VCaP (cell line): ENCODE data around the gene C11orf54.

ENCODE experiments used
- H3K27ac ChIP-seq: fragments of 450-650 bp; 2 replicates; pipeline ENCODE4 v1.5.1; 2017
- TF ChIP-seq, protein P1 (sequence below): fragments of 450-650 bp; conservative IDR thresholded peaks from 2 replicates; pipeline ENCODE4 v1.5.1; 2017; ENCODE audit warnings: mild to moderate bottlenecking, moderate library complexity

Gene C11orf54

DNA sequence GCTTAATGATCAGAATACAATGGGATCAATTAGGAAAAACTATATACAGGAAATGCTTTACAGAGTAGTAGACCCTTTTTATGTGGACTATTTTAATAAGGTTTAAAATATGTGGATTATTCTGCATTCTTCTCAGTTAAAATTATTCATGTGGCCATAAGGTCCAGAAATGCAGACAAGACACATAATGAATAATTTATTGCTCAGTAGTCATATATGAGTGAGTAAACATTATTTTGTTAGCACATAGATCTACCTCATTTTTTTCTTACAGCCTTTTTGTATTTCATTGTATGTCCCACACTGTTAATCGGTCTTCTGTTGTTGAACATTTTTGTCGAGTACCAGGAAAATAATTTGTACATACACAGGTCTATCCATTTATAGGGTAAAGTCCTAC is 63.4 kb downstream of the C11orf54 start:
- TF ChIP-seq, protein P1, sequence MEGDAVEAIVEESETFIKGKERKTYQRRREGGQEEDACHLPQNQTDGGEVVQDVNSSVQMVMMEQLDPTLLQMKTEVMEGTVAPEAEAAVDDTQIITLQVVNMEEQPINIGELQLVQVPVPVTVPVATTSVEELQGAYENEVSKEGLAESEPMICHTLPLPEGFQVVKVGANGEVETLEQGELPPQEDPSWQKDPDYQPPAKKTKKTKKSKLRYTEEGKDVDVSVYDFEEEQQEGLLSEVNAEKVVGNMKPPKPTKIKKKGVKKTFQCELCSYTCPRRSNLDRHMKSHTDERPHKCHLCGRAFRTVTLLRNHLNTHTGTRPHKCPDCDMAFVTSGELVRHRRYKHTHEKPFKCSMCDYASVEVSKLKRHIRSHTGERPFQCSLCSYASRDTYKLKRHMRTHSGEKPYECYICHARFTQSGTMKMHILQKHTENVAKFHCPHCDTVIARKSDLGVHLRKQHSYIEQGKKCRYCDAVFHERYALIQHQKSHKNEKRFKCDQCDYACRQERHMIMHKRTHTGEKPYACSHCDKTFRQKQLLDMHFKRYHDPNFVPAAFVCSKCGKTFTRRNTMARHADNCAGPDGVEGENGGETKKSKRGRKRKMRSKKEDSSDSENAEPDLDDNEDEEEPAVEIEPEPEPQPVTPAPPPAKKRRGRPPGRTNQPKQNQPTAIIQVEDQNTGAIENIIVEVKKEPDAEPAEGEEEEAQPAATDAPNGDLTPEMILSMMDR, result no peak
- no peak overlapping the region for H3K27ac ChIP-seq

DNA sequence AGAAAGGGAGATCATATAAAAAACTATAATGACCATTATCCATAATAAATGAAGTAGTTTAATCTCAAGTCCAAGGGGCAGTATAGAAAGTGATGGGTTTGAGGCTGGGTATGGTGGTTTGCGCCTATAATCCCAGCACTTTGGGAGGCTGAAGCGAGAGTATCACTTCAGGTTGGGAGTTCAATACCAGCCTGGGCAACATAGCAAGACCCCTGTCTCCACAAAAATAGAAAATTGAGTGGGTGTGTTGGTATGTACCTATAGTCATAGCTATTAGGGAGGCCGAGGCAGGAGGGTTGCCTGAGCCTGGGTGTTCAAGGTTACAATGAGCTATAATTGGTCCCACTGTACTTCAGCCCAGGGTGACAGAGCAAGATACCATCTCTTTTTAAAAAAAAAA is 66.5 kb downstream of the C11orf54 start:
- no peak overlapping the region for H3K27ac ChIP-seq
- TF ChIP-seq, protein P1, result no peak

DNA sequence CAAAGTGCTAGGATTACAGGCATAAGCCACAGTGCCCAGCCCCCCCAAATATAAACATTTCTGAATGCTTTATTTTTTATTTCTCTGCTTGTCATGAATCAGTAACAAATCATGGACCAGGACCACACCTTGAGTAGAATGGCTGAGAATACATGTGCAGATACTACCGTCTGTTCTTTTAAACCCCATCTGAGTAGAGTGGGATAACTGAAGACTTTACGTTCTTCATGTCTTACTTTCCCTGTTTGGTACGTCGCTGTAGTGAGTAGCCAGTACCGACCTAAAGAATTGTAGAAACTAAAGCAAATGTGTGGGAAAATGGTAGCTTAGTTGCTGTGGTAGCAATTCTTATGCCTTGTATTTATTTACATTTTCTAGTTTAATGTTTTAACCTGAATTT is 72.5 kb downstream of the C11orf54 start:
- H3K27ac ChIP-seq, result no peak overlapping the region
- TF ChIP-seq, protein P1, result no peak
